SK-N-MC (cell line): ENCODE results near the gene SMG6.

Experiments
- EZH2 ChIP-seq: fragments of 200-600 bp; sonication (generic); IDR thresholded peaks from one replicate; pipeline ENCODE4 v1.6.1; 2017; ENCODE audit warnings: antibody characterized with exemption
- FOXP2 ChIP-seq: optimal IDR thresholded peaks from 2 replicates; pipeline ENCODE3; 2011; ENCODE audit warnings: mild to moderate bottlenecking, moderate library complexity; ENCODE audit not compliant: insufficient read depth; ENCODE audit errors: extremely low read length, control extremely low read depth
- POLR2AphosphoS5 ChIP-seq: IDR thresholded peaks from 2 replicates; pipeline ENCODE4 v1.6.1; 2012; ENCODE audit warnings: mild to moderate bottlenecking, low read depth, low read length, borderline replicate concordance

DNA sequence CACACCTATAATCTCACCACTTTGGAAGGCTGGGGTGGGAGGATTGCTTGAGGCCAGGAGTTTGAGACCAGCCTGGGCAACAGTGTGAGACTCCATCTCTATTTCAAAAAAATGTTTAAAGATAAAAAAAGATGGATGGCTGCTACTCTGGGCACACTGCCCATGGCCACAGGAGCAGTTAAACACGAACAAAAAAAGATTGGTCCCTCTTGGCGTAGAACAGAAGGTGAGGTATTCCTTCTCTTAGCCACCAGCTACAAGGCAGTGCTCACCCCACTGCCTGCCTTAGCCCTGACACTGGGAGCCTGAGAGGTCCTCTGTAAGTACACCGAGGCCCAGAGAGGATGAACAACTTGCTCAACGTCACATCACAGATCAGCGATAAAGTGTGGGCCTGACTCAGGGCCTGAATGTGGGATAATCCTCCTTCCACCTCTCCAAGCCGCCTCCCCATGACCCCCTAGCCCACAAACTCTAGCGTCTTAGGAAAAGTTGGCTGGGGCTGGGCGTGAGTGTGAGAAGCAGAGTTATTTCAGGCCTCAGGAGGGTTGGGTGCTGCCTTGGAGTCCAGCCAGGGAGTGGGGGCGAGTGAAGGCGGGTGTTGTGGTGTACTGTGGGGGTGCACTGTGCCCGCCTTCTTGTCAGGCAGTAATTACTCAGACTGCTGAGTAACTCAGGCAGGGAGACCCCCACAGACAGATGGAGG, 275.9 kb downstream of the SMG6 start:
- no peak for TF ChIP-seq EZH2
- no peak for TF ChIP-seq FOXP2
- no peak for TF ChIP-seq POLR2AphosphoS5
